ENCODE measurements around the gene CYBC1. TPM values are rescaled to one million over a fixed set of nuclear protein-coding genes. Genes with fewer than 3 reads are reported as not detected.

Gene CYBC1
- total and polyA plus RNA-seq, 9 of the 15 experiments (the other 6 are each of a cell fraction or from before 2014, with no cell fraction given): 1.3 to 71.8 (median 49.9) TPM

DNA sequence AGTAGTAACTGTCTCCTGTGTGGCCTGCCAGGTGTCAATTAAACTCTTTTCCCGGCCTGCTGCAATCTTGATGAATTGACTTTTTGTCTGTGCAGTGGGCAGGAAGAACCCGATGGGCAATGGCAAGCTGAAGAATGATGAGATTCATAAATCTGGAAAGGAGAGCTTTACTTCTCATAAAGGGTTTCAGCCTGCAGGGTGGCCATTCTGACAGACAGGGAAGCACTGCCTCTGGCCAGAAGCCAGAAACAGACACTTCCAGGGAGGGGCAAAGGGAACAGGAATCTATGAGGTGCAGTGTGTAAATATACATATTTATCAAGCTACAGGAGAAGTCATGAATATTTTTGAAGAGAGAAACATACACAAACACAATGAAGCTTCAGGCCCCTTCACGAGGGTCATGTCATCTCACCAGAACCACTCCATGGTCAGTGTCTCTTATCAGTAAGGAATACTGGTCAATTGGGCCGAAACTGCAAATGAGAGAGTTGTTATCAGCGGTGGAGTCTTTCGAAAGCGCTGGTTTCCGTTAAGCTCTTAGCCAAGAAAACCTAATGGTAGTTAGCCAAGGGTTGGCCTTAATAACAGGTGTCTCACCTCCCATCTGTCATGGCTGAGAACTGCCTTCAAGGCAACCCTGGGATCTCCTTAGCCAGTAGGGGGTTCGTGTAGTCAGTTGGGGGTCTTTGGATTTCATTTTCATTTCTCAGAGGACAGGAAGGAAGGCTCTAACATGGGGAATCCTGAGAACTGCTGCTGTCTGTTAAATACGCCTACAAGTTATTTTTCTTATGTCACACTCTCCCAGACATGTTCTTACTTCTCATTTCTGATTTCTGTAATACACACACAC is 6.7 kb upstream of the CYBC1 start (continued):
- TF ChIP-seq POU5F1 (IDR thresholded peaks at IDR 0.05; ENCODE audit: borderline replicate concordance, low read depth, low read length, partially characterized antibody) (no peak), ZNF24 (IDR thresholded peaks at IDR 0.05) (no peak), POLR2AphosphoS2 (IDR thresholded peaks at IDR 0.05; ENCODE audit: low read length) (0 out of 2 replicates have a peak, but pooled peaks have one; percentile 44), EP400 (IDR thresholded peaks at IDR 0.05) (no peak), ZNF146 (CRISPR knock-in tag; IDR thresholded peaks at IDR 0.05; ENCODE audit: unreplicated experiment) (no peak), PTBP1 (IDR thresholded peaks at IDR 0.05; ENCODE audit: low read depth, low read length) (no peak), KLF6 (CRISPR knock-in tag; IDR thresholded peaks at IDR 0.05; ENCODE audit: borderline replicate concordance) (no peak), ZNF780A (CRISPR knock-in tag; IDR thresholded peaks at IDR 0.05) (no peak), CC2D1A (IDR thresholded peaks at IDR 0.05) (no peak), ELF4 (CRISPR knock-in tag; IDR thresholded peaks at IDR 0.05) (0 out of 2 replicates have a peak, but pooled peaks have one; percentile 44), ZC3H8 (IDR thresholded peaks at IDR 0.05) (no peak), ASH1L (IDR thresholded peaks at IDR 0.05; ENCODE audit: borderline replicate concordance, low read depth, partially characterized antibody) (no peak), SRSF7 (optimal IDR thresholded peaks at IDR 0.05; ENCODE audit: low read depth, low read length) (no peak), ZKSCAN8 (CRISPR knock-in tag; IDR thresholded peaks at IDR 0.05) (no peak), MCM3 (IDR thresholded peaks at IDR 0.05) (no peak), ZNF3 (CRISPR knock-in tag; IDR thresholded peaks at IDR 0.05) (no peak), SIN3B (IDR thresholded peaks at IDR 0.05; ENCODE audit: low read depth) (no peak), KAT8 (IDR thresholded peaks at IDR 0.05; ENCODE audit: low read depth) (no peak), BCOR (IDR thresholded peaks at IDR 0.05) (no peak), ZNF764 (CRISPR knock-in tag; IDR thresholded peaks at IDR 0.05; ENCODE audit: low read depth) (no peak)
- TF ChIP-seq, protein P1, sequence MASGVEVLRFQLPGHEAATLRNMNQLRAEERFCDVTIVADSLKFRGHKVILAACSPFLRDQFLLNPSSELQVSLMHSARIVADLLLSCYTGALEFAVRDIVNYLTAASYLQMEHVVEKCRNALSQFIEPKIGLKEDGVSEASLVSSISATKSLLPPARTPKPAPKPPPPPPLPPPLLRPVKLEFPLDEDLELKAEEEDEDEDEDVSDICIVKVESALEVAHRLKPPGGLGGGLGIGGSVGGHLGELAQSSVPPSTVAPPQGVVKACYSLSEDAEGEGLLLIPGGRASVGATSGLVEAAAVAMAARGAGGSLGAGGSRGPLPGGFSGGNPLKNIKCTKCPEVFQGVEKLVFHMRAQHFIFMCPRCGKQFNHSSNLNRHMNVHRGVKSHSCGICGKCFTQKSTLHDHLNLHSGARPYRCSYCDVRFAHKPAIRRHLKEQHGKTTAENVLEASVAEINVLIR (CRISPR knock-in tag; IDR thresholded peaks at IDR 0.05): no peak
- TF ChIP-seq, protein P2, sequence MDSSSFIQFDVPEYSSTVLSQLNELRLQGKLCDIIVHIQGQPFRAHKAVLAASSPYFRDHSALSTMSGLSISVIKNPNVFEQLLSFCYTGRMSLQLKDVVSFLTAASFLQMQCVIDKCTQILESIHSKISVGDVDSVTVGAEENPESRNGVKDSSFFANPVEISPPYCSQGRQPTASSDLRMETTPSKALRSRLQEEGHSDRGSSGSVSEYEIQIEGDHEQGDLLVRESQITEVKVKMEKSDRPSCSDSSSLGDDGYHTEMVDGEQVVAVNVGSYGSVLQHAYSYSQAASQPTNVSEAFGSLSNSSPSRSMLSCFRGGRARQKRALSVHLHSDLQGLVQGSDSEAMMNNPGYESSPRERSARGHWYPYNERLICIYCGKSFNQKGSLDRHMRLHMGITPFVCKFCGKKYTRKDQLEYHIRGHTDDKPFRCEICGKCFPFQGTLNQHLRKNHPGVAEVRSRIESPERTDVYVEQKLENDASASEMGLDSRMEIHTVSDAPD (CRISPR knock-in tag; IDR thresholded peaks at IDR 0.05): no peak
- TF ChIP-seq, protein P3, sequence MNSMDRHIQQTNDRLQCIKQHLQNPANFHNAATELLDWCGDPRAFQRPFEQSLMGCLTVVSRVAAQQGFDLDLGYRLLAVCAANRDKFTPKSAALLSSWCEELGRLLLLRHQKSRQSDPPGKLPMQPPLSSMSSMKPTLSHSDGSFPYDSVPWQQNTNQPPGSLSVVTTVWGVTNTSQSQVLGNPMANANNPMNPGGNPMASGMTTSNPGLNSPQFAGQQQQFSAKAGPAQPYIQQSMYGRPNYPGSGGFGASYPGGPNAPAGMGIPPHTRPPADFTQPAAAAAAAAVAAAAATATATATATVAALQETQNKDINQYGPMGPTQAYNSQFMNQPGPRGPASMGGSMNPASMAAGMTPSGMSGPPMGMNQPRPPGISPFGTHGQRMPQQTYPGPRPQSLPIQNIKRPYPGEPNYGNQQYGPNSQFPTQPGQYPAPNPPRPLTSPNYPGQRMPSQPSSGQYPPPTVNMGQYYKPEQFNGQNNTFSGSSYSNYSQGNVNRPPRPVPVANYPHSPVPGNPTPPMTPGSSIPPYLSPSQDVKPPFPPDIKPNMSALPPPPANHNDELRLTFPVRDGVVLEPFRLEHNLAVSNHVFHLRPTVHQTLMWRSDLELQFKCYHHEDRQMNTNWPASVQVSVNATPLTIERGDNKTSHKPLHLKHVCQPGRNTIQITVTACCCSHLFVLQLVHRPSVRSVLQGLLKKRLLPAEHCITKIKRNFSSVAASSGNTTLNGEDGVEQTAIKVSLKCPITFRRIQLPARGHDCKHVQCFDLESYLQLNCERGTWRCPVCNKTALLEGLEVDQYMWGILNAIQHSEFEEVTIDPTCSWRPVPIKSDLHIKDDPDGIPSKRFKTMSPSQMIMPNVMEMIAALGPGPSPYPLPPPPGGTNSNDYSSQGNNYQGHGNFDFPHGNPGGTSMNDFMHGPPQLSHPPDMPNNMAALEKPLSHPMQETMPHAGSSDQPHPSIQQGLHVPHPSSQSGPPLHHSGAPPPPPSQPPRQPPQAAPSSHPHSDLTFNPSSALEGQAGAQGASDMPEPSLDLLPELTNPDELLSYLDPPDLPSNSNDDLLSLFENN (IDR thresholded peaks at IDR 0.05; ENCODE audit: low read depth in 2 of 2, low read length in 2 of 2): no peak

Measured in K562 (cell line).